Fibroblast of the aortic adventitia (primary cell): ENCODE measurements around the gene MPO. TPM values are rescaled to one million over a fixed set of nuclear protein-coding genes. Genes with fewer than 3 reads are reported as not detected.
A peak's percentile ranks its signal among the peaks of the same experiment; 100 is the strongest.

Experiments
- DNase-seq: peaks from one replicate; pipeline ENCODE4 v3.0.0-alpha.2; 2010; ENCODE audit warnings: low read depth
- H3K4me3 ChIP-seq: 2 replicates; pipeline ENCODE4 v1.5.1; 2011; ENCODE audit warnings: low read depth, mild to moderate bottlenecking, control low read depth, low read length, moderate library complexity
- CTCF ChIP-seq: IDR thresholded peaks from 2 replicates; pipeline ENCODE4 v1.5.1; 2011; ENCODE audit warnings: mild to moderate bottlenecking, low read length, control low read depth, inconsistent platforms; ENCODE audit not compliant: insufficient read depth
- total RNA-seq: library from RNA; depleted of rRNA; stranded (reverse); fragments of >200 nt; gene quantifications from 2 replicates; pipeline ENCODE4 v1.2.3, GENCODE V29; 2012; ENCODE audit warnings: low replicate concordance

The MPO gene
- total RNA-seq, 1 donor = 0.09 TPM

GRCh38 chr17:58246781-58247180 lies 34.0 kb downstream of the MPO start:
- H3K4me3 ChIP-seq = no peak overlapping the region
- DNase-seq = no peak
- no peak for TF ChIP-seq CTCF

DNA sequence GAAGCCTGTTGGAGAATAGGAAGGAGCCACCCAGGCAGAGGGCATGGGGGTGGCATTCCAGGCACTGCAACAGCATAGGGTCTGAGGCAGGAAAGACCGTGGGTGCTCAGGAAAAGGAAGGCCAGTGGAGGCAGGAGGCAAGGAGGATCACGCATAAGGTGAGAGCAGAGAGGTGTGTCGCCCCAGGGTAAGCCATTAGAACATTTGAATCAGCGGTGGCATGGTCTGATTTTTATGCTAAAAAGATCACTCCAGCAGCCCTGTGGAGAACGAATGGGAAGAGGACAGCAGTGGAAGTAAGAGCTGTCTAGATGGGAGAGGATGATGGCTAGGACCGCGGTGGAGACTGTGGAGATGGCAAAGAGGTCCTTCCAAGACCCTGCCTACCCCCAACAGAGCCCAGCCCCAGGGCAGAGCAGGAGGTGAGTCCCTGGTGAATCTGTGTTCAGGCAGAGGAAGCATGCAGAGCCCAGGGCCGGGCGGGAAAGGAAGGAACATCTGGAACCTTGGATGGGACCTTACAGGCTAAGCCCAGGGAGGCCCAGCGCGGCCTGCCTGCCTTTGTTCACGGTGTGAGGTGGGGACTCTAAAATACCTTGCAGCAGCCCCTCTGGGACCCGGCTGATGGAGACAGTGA lies 34.5 kb downstream of the MPO start:
- no peak for DNase-seq
- H3K4me3 ChIP-seq = no peak overlapping the region
- no peak for TF ChIP-seq CTCF

DNA sequence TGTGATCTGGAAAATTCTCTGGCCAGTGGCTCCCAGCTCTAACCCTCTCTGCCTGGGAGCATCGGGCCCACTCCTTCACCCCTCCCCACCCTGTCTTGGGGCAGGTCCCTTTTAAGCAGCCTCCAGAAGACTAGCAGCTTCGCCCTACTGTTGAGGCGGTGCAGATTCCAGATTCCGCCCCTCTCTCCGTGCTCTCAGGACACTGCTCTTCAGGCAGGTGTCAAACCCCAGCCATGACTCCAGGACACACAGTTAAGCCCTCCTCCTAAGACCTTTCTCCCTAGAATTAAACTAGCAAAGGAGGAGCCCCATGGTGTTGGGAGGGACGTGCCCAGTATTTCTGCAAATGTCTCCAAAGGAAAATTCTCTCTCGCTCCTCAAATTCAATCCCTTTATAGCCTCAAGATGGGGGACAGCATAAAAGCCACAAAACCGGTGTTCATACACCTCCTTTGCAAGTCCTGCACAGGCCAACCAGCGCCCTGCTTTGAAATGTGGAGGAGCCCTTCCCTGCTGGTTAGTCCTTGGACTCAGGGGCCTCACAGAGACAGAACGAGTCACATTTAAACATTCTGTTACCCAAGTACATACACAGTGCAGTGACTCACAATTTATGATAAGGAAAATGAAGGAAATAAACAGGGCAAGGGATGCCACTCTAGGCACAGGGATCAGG lies 35.2 kb downstream of the MPO start:
- H3K4me3 ChIP-seq = no peak overlapping the region
- TF ChIP-seq CTCF = no peak
- DNase-seq = peak; percentile 4

DNA sequence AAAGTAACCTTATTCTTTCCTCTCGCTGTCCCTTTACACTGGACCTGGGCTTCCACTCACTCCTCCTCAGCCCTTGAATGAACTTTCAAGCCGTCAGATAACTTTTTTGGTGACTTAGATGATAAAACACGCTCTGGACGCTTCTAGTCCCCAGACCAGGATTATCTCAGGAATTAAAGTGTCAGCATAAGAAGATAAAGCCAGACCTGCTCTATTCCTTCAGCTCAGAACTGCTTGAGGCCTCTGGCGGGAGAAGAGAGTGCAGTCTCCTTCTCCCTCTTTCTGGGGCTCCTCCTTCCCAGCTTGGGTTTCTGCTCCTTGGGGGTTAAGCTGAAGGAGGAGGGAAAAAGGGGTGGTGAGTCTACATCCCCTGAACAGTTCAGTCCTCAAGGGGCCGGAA lies 35.8 kb downstream of the MPO start:
- TF ChIP-seq CTCF = no peak
- no peak for DNase-seq
- no peak overlapping the region for H3K4me3 ChIP-seq

DNA sequence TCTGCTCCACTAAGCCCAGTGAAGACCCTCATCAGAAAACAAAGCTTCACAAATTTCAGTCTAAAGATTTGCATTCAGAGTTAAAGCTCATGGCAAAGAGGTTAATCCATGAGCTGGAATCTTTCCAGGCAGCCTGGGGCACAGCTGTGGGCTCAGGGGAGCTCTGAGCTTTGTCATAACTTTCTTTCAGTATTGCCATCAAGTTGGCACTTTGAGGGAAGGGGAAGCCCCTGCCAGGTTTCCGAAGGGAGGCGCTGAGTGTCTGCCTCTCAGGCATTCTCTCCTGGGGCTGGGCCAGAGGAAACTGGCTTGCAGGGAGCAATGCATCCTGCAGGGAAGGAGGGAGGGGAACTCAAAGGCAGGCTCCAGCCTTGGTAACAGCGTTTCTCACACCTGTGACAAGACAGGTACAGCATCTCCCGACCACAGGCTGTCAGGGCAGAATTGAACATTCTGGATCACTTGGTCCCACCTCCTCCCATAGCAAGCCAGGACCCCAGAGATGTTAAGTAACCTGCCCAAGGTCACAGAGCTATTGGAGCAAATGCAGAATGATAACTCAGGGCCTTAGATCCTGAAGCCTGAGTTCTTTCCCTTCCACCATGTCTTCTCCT lies 38.5 kb downstream of the MPO start:
- H3K4me3 ChIP-seq = no peak overlapping the region
- TF ChIP-seq CTCF = no peak

GRCh38 chr17:58239987-58240386 lies 40.7 kb downstream of the MPO start:
- H3K4me3 ChIP-seq = no peak overlapping the region
- TF ChIP-seq CTCF = no peak
- no peak for DNase-seq

More for the DNA sequence above, 38.5 kb downstream of the MPO start:
- DNase-seq = no peak
